PC-3 (cell line): ENCODE results near the gene DDX10. TPM values are rescaled to one million over a fixed set of nuclear protein-coding genes. Genes with fewer than 3 reads are reported as not detected.

ENCODE experiments used
- ATAC-seq: fragments of 200-7000 bp; cut with Tn5 transposase; 2 replicates; pipeline ENCODE4 v1.9.1; 2020; ENCODE audit warnings: mild to moderate bottlenecking, moderate library complexity
- BruUV-seq: library from RNA; stranded (reverse); fragments of 400-500 nt; replicated peaks from 2 replicates; lab custom pipeline; 2021; lab: Mats Ljungman, UMichigan
- CTCF ChIA-PET: fragments of 300-600 bp; sonication (Branson Sonifier 250); formaldehyde crosslinking; loops from one replicate; lab custom pipeline; 2022; ENCODE audit warnings: antibody characterized with exemption; lab: Charles Lee
- POLR2A ChIA-PET: fragments of 300-600 bp; sonication (Branson Sonifier 250); formaldehyde crosslinking; loops from one replicate; lab custom pipeline; 2022; ENCODE audit warnings: antibody characterized with exemption; ENCODE audit not compliant: unreplicated experiment; lab: Charles Lee
- DNase-seq: peaks from one replicate; pipeline ENCODE4 v3.0.0-alpha.2; 2015
- H2AFZ ChIP-seq: fragments of 300-600 bp; sonication (generic); 2 replicates; pipeline ENCODE4 v1.6.0; 2016; ENCODE audit warnings: antibody characterized with exemption, low read length
- H3F3A ChIP-seq: fragments of 300-600 bp; sonication (generic); one replicate; pipeline ENCODE4 v1.6.0; 2017; ENCODE audit warnings: antibody characterized with exemption, low read length, control low read depth, mild to moderate bottlenecking; ENCODE audit not compliant: unreplicated experiment
- H3K27ac ChIP-seq: fragments of 300-600 bp; sonication (generic); 2 replicates; pipeline ENCODE4 v1.5.1; 2016; ENCODE audit warnings: mild to moderate bottlenecking, low read length
- H3K27me3 ChIP-seq: fragments of 300-600 bp; sonication (generic); 2 replicates; pipeline ENCODE4 v1.6.1; 2016; ENCODE audit warnings: low read length, mixed read lengths
- H3K36me3 ChIP-seq: fragments of 300-600 bp; sonication (generic); 2 replicates; pipeline ENCODE4 v1.6.1; 2016; ENCODE audit warnings: low read depth, mixed run types, low read length, mixed read lengths
- H3K4me1 ChIP-seq: fragments of 300-600 bp; sonication (generic); 2 replicates; pipeline ENCODE4 v1.5.1; 2016; ENCODE audit warnings: low read length; ENCODE audit not compliant: insufficient read depth
- H3K4me2 ChIP-seq: fragments of 300-600 bp; sonication (generic); 2 replicates; pipeline ENCODE4 v1.6.0; 2016; ENCODE audit warnings: low read length
- H3K4me3 ChIP-seq: fragments of 300-600 bp; sonication (generic); 2 replicates; pipeline ENCODE4 v1.5.1; 2016; ENCODE audit warnings: mild to moderate bottlenecking, low read length, mixed read lengths
- H3K79me2 ChIP-seq: fragments of 300-600 bp; sonication (generic); 2 replicates; pipeline ENCODE4 v1.6.1; 2017; ENCODE audit warnings: low read length, mixed read lengths
- H3K9ac ChIP-seq: fragments of 300-600 bp; sonication (generic); 2 replicates; pipeline ENCODE4 v1.6.0; 2016; ENCODE audit warnings: mild to moderate bottlenecking, low read length
- H3K9me2 ChIP-seq: fragments of 300-600 bp; sonication (generic); replicated peaks from 2 replicates; pipeline ENCODE4 v1.6.1; 2016; ENCODE audit warnings: mixed run types, low read length, mixed read lengths
- H3K9me3 ChIP-seq: fragments of 300-600 bp; sonication (generic); 2 replicates; pipeline ENCODE4 v1.6.1; 2016; ENCODE audit warnings: low read length, mixed read lengths
- H4K20me1 ChIP-seq: fragments of 300-600 bp; sonication (generic); 2 replicates; pipeline ENCODE4 v1.6.1; 2016; ENCODE audit warnings: low read length, mixed read lengths
- EZH2 ChIP-seq: fragments of 300-600 bp; sonication (generic); IDR thresholded peaks from one replicate; pipeline ENCODE4 v1.6.1; 2017; ENCODE audit warnings: antibody characterized with exemption, mild to moderate bottlenecking, low read length; ENCODE audit not compliant: unreplicated experiment
- EZH2phosphoT487 ChIP-seq: fragments of 300-600 bp; sonication (generic); IDR thresholded peaks from 2 replicates; pipeline ENCODE4 v1.6.1; 2018; ENCODE audit warnings: mild to moderate bottlenecking, antibody characterized with exemption, low read length, borderline replicate concordance
- intact Hi-C: fragments of 100-400 bp; cut with micrococcal nuclease; formaldehyde crosslinking; loops from 2 replicates; pipeline ENCODE4 v1.9.0; 2023
- total RNA-seq: library from RNA; depleted of rRNA; stranded (reverse); fragments of >200 nt; gene quantifications from 2 replicates; pipeline ENCODE4 v1.2.3, GENCODE V29; 2014
- TF ChIP-seq, protein P1 (sequence below): fragments of 300-600 bp; sonication (generic); conservative IDR thresholded peaks from 2 replicates; pipeline ENCODE4 v1.5.1; 2017; ENCODE audit warnings: antibody characterized with exemption, low read depth, mild to moderate bottlenecking, low read length

Gene DDX10
- total RNA-seq, 1 experiment from 2014 or later = 55.2 TPM

DNA sequence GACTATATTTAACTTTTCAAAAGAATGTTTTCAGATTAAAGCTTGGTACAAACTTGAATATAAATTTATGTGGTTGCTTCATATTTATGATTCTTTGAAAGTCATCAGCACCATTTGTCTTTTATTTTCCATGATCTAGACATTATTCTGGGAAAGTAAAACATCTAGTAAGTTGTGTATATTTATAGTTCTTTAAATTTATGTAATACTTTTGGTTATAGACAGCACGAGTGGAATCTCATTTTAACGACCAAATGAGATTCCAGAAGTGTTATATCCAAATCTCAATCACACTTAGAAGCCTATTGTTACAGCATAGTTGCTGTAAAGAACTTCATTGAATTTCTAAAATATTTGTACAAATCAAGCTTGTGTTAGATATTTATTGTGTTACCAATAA is 212.3 kb downstream of the DDX10 start:
- no peak overlapping the region for H3K9ac ChIP-seq
- H3K36me3 ChIP-seq = no peaks in the 10 kb centered on the region
- H3K9me3 ChIP-seq = no peaks in the 10 kb centered on the region
- no TSS peak for BruUV-seq
- POLR2A ChIA-PET = no interaction called here
- CTCF ChIA-PET = no interaction called here
- no peak overlapping the region for H3K4me3 ChIP-seq
- peaks cover 33% of the 10 kb centered on the region for H3K4me1 ChIP-seq
- H3K4me2 ChIP-seq = no peak overlapping the region
- peaks cover 2% of the 10 kb centered on the region for H3F3A ChIP-seq
- no peak for DNase-seq
- TF ChIP-seq, protein P1, sequence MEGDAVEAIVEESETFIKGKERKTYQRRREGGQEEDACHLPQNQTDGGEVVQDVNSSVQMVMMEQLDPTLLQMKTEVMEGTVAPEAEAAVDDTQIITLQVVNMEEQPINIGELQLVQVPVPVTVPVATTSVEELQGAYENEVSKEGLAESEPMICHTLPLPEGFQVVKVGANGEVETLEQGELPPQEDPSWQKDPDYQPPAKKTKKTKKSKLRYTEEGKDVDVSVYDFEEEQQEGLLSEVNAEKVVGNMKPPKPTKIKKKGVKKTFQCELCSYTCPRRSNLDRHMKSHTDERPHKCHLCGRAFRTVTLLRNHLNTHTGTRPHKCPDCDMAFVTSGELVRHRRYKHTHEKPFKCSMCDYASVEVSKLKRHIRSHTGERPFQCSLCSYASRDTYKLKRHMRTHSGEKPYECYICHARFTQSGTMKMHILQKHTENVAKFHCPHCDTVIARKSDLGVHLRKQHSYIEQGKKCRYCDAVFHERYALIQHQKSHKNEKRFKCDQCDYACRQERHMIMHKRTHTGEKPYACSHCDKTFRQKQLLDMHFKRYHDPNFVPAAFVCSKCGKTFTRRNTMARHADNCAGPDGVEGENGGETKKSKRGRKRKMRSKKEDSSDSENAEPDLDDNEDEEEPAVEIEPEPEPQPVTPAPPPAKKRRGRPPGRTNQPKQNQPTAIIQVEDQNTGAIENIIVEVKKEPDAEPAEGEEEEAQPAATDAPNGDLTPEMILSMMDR = no peak
- no peak for TF ChIP-seq EZH2phosphoT487
- TF ChIP-seq EZH2 = no peak
- no peaks in the 10 kb centered on the region for H3K27me3 ChIP-seq
- H3K79me2 ChIP-seq = no peaks in the 10 kb centered on the region
- H4K20me1 ChIP-seq = no peaks in the 10 kb centered on the region
- no peak overlapping the region for H3K27ac ChIP-seq
- no peak for ATAC-seq
- no peaks in the 10 kb centered on the region for H3K9me2 ChIP-seq
- intact Hi-C loops = loop anchor here (10.0 kb wide), 1 partner anchor 1058 kb away; no protein-coding TSS in a partner anchor
- no peak overlapping the region for H2AFZ ChIP-seq

DNA sequence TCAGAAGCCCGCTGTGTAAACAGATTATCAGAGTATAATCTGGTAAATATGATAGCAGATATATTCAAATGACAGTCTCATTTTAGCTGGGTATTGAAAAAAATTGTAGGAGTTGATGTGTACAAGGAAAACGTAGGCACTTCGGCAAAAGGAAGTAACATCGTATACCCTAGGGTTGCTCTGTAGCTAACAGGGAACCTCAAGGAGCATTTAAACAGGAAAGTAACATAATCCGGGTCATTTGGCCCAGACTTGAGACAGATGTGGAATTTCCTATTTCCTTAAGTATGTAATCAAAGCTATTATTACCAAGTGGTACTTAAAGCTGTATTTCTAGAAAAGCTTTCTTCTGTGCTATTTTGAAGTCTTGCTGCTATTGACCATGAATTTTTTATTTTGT is 215.6 kb downstream of the DDX10 start:
- no peaks in the 10 kb centered on the region for H4K20me1 ChIP-seq
- no peaks in the 10 kb centered on the region for H3K79me2 ChIP-seq
- no TSS peak for BruUV-seq
- no peak for DNase-seq
- intact Hi-C loops = no loop called here
- no peak overlapping the region for H3K4me2 ChIP-seq
- no peaks in the 10 kb centered on the region for H3K36me3 ChIP-seq
- H3K9ac ChIP-seq = peak overlapping the region; percentile 3; the same call in 1 of the 2 replicates
- H3K27me3 ChIP-seq = no peaks in the 10 kb centered on the region
- peak overlapping the region; percentile 45 for H3K27ac ChIP-seq
- H3K9me3 ChIP-seq = no peaks in the 10 kb centered on the region
- H2AFZ ChIP-seq = no peak overlapping the region
- no peaks in the 10 kb centered on the region for H3K9me2 ChIP-seq
- ChIA-PET POLR2A (no interaction called here), CTCF (no interaction called here)
- H3K4me1 ChIP-seq = peaks cover 12% of the 10 kb centered on the region; the same call in 1 of the 2 replicates
- TF ChIP-seq, protein P1 = no peak
- TF ChIP-seq EZH2 = no peak
- TF ChIP-seq EZH2phosphoT487 = no peak
- no peak overlapping the region for H3K4me3 ChIP-seq
- no peak for ATAC-seq
- no peaks in the 10 kb centered on the region for H3F3A ChIP-seq

DNA sequence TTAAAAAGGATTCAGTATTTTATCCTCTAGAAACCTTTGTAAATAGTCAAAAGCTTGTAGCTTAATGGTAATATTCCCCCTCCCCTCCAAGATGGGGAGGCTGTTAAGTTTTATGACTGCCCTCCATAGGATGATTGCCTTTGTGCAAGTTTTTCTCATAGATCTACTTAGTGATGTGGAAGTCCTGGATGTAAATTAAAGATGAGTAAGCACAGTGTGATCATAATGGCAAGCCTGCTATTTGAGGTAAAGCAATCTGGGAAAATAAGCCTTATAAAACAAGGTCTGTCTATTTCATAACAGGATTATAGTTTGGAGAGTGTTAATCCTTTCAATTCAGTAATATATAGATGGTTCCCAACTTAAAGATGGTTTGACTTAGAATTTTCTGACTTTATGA is 216.3 kb downstream of the DDX10 start:
- H3K9me3 ChIP-seq = no peaks in the 10 kb centered on the region
- ChIA-PET POLR2A (no interaction called here), CTCF (no interaction called here)
- peak overlapping the region; percentile 55 for H3K27ac ChIP-seq
- ATAC-seq (peak; percentile 67), DNase-seq (peak; percentile 46)
- peaks cover 18% of the 10 kb centered on the region for H3K4me1 ChIP-seq
- H3K79me2 ChIP-seq = no peaks in the 10 kb centered on the region
- BruUV-seq = no TSS peak
- no peaks in the 10 kb centered on the region for H3K27me3 ChIP-seq
- no peaks in the 10 kb centered on the region for H4K20me1 ChIP-seq
- no peaks in the 10 kb centered on the region for H3K36me3 ChIP-seq
- H3K9ac ChIP-seq = peak overlapping the region; percentile 30; the same call in 1 of the 2 replicates
- intact Hi-C loops = no loop called here
- H3K4me2 ChIP-seq = no peak overlapping the region
- H3F3A ChIP-seq = no peaks in the 10 kb centered on the region
- H3K4me3 ChIP-seq = no peak overlapping the region
- no peak overlapping the region for H2AFZ ChIP-seq
- no peaks in the 10 kb centered on the region for H3K9me2 ChIP-seq
- TF ChIP-seq EZH2 = no peak
- no peak for TF ChIP-seq EZH2phosphoT487
- TF ChIP-seq, protein P1 = no peak
